T-helper 22 cell (primary cell): ENCODE data around the gene CRB2.

ENCODE experiments used
- DNase-seq: peaks from one replicate; pipeline ENCODE4 v3.0.0-alpha.2; 2020; ENCODE audit warnings: low read depth

CRB2 gene

DNA sequence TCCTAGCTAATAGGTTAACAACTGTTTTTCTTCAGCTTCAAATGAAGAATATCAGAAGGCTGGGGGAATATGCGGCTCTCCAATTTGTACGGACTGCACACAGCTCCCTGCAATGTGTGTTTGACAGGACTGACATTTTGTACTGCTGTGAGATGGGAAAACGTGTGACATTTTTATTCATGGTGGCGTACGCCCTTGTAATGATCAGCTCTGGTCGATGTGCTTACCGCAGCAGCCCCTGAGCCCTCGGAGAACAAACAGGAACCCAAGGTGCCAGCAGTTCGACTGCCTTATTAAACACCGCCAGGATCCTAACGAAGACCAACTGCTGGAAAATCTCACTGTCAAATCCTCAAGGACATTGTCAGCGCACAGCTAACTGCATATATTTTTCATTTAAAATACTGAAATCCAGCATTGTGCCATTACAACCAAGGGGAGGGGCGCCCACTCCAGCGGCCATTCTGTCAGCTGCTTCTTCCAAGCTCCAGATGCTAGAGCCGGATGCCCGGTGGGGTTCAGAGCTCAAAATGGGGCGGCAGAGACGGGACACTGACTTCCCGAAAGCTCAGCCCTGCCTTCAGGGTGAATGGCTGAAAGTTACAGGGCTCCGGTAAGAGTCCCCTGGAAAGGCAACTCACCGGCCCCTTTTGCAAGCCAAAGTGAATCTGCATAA, 66.8 kb downstream of the CRB2 start:
- no peak for DNase-seq

DNA sequence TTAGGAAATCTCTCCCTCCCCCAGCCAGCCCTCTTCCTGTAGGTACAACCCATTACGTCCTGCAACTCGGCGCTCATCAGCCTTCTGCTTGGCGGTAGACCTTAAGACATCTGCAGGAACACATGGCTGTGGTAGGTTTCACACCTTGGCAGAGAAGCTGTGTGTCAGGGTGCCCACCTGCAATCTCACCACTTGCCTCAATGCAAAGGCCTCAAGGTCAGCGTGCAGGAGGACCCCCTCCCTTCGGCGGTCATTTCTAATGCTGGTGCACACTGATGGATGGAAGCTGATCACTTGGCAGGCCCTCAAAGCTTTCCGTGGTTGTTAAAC, 67.3 kb downstream of the CRB2 start:
- no peak for DNase-seq

DNA sequence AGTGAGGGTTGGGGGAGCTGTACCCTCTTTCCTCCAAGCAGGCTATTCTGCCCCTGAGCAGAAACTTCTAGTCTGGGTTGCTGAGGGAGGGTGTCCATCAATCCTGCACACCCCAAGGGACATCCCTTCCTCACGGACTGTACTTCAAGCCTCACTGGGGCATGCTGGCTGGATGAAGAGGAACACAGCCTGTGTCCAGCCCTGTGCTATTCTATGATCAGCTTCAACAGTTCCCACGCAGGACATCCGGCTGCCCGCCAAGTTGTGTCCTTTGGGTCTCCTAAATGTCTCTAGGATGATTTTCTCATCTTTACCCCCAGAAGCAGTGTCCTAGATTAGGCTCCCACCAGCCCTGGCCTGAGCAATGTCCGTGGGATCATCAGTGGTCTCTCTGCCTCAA, 68.1 kb downstream of the CRB2 start:
- DNase-seq, result no peak

DNA sequence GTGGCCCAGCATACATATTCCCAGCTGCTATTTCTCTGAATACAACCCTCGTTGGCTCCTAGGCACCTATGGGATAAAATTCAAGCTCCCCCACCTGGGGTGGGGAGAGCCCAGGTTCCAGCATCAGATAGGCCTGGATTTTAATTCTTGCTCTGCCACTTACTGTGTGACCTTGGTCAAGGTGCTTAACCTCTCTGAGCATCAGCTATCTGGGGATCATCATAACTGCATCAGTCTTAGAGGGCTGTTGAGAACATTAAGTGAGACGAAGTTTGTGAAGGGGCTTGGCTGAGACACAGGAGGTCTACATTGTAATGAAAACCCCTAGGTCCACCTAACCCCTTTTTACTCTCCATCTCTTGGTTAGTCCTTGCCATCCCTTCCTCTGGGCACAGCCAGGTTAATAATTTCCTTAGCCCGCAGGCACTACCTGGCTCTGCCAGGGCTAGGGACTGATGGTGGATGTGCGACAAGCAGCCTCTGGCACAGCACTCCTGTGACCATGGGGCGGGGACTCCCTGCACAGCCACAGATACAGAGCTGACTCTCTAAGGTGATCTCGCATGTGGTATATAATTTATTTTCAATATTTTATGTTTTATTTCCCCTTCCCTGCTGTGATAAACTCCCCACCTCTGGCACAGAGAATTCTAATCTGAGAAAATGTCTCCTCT, 68.7 kb downstream of the CRB2 start:
- no peak for DNase-seq

DNA sequence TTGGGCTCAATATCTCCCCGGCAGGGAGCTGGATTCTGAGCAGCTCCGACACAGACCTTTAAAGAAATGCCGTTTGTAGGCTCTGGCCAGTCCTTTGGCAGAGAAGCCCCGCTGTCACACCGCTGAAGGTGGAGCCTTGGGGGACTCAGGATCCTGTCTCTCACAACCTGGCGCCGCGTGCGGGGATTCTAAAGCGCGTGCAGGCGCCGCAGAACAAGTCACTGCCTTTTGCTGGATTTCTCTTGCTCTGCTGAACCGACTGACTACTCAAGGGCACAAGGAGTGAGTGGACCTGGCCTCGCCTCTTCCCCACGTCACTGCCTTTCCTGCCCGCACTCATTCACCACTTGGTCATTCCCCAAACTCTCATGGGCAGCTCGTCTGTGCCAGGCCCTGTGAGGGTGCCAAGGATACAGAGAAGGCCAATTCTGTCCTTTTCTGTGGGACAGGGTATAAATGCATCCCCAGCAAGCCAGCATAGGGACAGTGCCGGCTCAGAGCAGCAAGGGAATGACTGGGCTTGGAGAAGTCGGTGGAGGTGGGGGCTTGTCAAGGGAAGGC, 69.3 kb downstream of the CRB2 start:
- DNase-seq, result no peak

DNA sequence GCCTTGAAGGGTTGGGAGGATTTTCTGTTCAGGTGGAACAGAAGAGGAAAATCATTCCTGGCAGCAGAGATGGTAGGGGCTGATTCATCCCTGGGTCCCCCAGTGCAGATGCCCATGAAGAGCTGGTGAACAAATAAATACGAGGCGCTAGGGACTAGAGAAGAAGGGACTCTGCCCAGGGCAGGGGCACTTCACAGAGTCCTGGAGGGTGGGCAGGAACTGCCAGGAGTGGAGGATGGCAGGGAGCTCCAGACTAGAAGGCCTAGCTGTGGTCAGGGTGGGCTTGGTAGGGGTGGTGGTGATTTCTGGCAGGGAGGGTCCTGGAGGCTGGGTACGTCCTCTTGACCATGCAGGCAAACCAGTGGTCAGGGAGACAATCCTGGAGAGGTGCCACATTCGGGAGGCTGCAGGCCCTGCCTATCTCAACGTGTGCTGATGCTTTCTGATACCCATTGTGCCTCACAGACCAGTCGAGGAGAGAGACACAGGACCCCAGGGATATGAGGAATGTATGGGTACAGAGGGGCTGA, 69.9 kb downstream of the CRB2 start:
- no peak for DNase-seq

DNA sequence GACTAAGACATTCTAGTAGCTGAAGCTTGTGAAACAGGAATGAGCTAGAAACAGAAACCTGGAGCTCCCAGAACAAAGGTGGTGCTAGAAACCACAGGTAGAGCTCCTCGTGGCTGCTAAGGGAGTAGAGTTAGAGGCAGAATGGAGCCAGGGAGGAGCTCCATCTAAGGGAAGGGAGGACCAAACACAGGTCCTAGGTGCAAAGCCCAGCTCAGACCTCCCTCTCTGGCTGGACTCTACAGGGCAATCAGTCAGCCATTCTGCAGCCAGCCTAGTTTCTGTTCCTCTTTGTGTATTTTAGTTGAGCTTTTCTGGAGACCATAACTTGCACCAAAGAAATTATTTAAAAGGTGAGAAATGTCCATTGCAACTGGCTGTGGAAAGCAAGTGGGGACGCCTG, 70.4 kb downstream of the CRB2 start:
- DNase-seq, result no peak
